Upper lobe of left lung (tissue), 6 donors: ENCODE results near the gene AKT1. TPM values are rescaled to one million over a fixed set of nuclear protein-coding genes. Genes with fewer than 3 reads are reported as not detected.

ENCODE experiments used
- ATAC-seq, 2 donors: fragments of 200-7000 bp; cut with Tn5 transposase; one replicate each; pipeline ENCODE4 v1.9.1; 2022; ENCODE audit warnings: mild to moderate bottlenecking in 2 of 2, moderate library complexity in 2 of 2; ENCODE audit not compliant: low FRiP score in 2 of 2
- DNase-seq, 2 donors: peaks; one replicate each; pipeline ENCODE4 v3.0.0-alpha.2; 2019 to 2020
- H3K27ac ChIP-seq, 4 donors: fragments of 200-600 bp; sonication (generic); one replicate each; pipeline ENCODE4 v1.5.1; 2016 to 2019
- H3K27me3 ChIP-seq, 4 donors: fragments of 200-600 bp; sonication (generic); one replicate each; pipeline ENCODE4 v1.5.1; 2017 to 2019
- H3K36me3 ChIP-seq, 4 donors: fragments of 200-600 bp; sonication (generic); one replicate each; pipeline ENCODE4 v1.5.1; 2016 to 2019
- H3K4me1 ChIP-seq, 4 donors: fragments of 200-600 bp; sonication (generic); one replicate each; pipeline ENCODE4 v1.5.1; 2018 to 2019
- H3K4me3 ChIP-seq, 4 donors: fragments of 200-600 bp; sonication (generic); one replicate each; pipeline ENCODE4 v1.5.1; 2017 to 2019; ENCODE audit warnings: mild to moderate bottlenecking in 2 of 4, moderate library complexity in 1 of 4
- H3K9me3 ChIP-seq, 4 donors: fragments of 200-600 bp; sonication (generic); one replicate each; pipeline ENCODE4 v1.5.1; 2018 to 2019
- CTCF ChIP-seq, 6 experiments: fragments of 450-650 bp in 4 of 6; fragments of 200-600 bp in 2 of 6; sonication (generic) in 2 of 6; IDR thresholded peaks; one replicate each; pipeline ENCODE4 v1.5.1; 2016 to 2019; ENCODE audit warnings: antibody characterized with exemption in 6 of 6
- EP300 ChIP-seq, 4 donors: sonication (generic); formaldehyde crosslinking; IDR thresholded peaks; one replicate each; pipeline ENCODE4 v1.5.1; 2017; ENCODE audit warnings: antibody characterized with exemption in 4 of 4, control low read depth in 2 of 4
- POLR2A ChIP-seq, 4 donors: fragments of 450-650 bp; IDR thresholded peaks; one replicate each; pipeline ENCODE4 v1.5.1; 2016 to 2017; ENCODE audit warnings: antibody characterized with exemption in 4 of 4, mild to moderate bottlenecking in 2 of 4
- POLR2AphosphoS5 ChIP-seq, 2 donors: sonication (generic); formaldehyde crosslinking; IDR thresholded peaks; one replicate each; pipeline ENCODE4 v1.5.1; 2017; ENCODE audit warnings: antibody characterized with exemption in 2 of 2
- WGBS, 2 donors: methylation state at CpG; one replicate each; pipeline ENCODE4 v1.1.5; 2017 to 2018; 5-methylcytosine and 5-hydroxymethylcytosine counted together
- total RNA-seq, 6 donors: library from RNA; depleted of rRNA in 4 of 6; stranded (reverse); fragments of >200 nt in 4 of 6; gene quantifications; one replicate each; pipeline versions ENCODE4 v1.1.0 to v1.2.1, GENCODE V29; 2016 to 2021
- donor health status: DM: no; HTN: no; CAD: no; lungs with moderate emphysema.
- donor health status: DM: no; HTN: yes; CAD: no; lungs with severe emphysema.

Gene AKT1
- total RNA-seq, 6 donors from 2014 or later = 122 to 283 (median 191) TPM

GRCh38 chr14:104778694-104779331 lies 16.7 kb downstream of the AKT1 start:
- DNase-seq (peak in 1 of 2 donors; percentile 54), ATAC-seq (no peak)
- 80 to 93% methylated on average over 2 to 15 of the region's 15 CpGs for WGBS, 2 donors
- H3K27ac ChIP-seq = no peak overlapping the region
- H3K4me1 ChIP-seq = peaks cover 3 to 21% (median 10%) of the 10 kb centered on the region in 4 donors
- no peaks in the 10 kb centered on the region for H3K9me3 ChIP-seq
- H3K4me3 ChIP-seq = no peak overlapping the region
- peaks cover 0 to 76% (median 36%) of the 10 kb centered on the region in 4 donors for H3K36me3 ChIP-seq
- TF ChIP-seq POLR2AphosphoS5 (IDR thresholded peaks at IDR 0.05) (no peak), CTCF (IDR thresholded peaks at IDR 0.05) (no peak), EP300 (IDR thresholded peaks at IDR 0.05) (no peak), POLR2A (IDR thresholded peaks at IDR 0.05) (no peak)
- H3K27me3 ChIP-seq = no peaks in the 10 kb centered on the region

DNA sequence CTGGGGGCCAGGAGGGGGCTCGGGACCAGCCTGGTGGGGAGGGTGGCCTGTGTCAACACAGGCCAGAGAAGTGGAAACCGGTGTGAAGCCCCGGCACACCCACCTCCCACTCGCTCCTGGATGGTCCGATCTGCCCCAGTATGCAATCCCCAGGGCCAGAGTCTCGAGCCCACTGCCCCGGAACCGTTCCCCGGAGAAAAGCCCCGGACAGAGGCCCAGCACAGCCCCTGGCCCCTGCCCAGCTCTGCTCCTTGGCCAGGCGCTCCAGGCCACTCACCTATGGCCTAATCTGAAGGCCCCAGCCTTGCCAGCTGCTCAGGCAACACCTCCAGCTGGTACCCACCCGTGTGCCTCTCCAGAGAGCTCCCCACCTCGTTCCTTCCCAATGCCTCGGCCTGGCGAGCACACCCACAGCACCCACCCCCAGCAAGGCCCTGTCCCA lies 17.7 kb downstream of the AKT1 start:
- 84 to 90% methylated on average over 8 to 15 of the region's 15 CpGs for WGBS, 2 donors
- Histone ChIP-seq H3K4me3 (no peak overlapping the region), H3K4me1 (peaks cover 3 to 17% (median 11%) of the 10 kb centered on the region in 4 donors), H3K36me3 (peaks cover 0 to 84% (median 45%) of the 10 kb centered on the region in 4 donors), H3K9me3 (no peaks in the 10 kb centered on the region), H3K27me3 (no peaks in the 10 kb centered on the region), H3K27ac (no peak overlapping the region)
- no peak for TF ChIP-seq EP300 (IDR thresholded peaks at IDR 0.05)
- ATAC-seq (no peak), DNase-seq (peak in 1 of 2 donors; percentile 47)

- Histone ChIP-seq H3K4me3 (no peak overlapping the region), H3K4me1 (peaks cover 3 to 17% (median 11%) of the 10 kb centered on the region in 4 donors), H3K27me3 (no peaks in the 10 kb centered on the region), H3K27ac (no peak overlapping the region), H3K36me3 (peaks cover 0 to 84% (median 50%) of the 10 kb centered on the region in 4 donors), H3K9me3 (no peaks in the 10 kb centered on the region)
- TF ChIP-seq CTCF (IDR thresholded peaks at IDR 0.05) (no peak), EP300 (IDR thresholded peaks at IDR 0.05) (no peak), POLR2AphosphoS5 (IDR thresholded peaks at IDR 0.05) (no peak), POLR2A (IDR thresholded peaks at IDR 0.05) (no peak)
- ATAC-seq (no peak), DNase-seq (peak in 1 of 2 donors; percentile 65)
- WGBS, 2 donors = 87 to 91% methylated on average over 16 of the region's 16 CpGs
Measured at GRCh38 chr14:104776961-104777807, 18.4 kb downstream of the AKT1 start.

DNA sequence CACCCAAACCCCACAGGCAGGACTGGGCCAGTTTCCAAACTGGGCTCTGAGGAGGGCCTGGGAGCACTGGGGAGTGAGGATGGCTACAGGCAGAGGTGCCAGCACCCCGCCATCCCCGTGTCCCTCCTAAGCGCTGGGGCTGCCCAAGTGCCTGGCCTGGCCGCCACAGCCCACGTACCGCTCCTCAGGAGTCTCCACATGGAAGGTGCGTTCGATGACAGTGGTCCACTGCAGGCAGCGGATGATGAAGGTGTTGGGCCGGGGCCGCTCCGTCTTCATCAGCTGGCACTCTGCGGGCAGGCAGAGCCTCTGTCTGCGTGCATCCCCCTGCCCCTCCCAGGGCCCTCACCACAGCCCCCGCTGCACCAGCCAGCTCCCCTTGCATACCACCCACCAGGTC lies 19.1 kb downstream of the AKT1 start:
- TF ChIP-seq EP300 (IDR thresholded peaks at IDR 0.05) (no peak), POLR2AphosphoS5 (IDR thresholded peaks at IDR 0.05) (no peak), CTCF (IDR thresholded peaks at IDR 0.05) (no peak), POLR2A (IDR thresholded peaks at IDR 0.05) (no peak)
- H3K27me3 ChIP-seq = no peaks in the 10 kb centered on the region
- no peaks in the 10 kb centered on the region for H3K9me3 ChIP-seq
- H3K27ac ChIP-seq = no peak overlapping the region
- H3K4me1 ChIP-seq = peaks cover 3 to 17% (median 11%) of the 10 kb centered on the region in 4 donors
- WGBS, 2 donors = 99% methylated on average over 13 to 15 of the region's 15 CpGs
- no peak for ATAC-seq
- no peak overlapping the region for H3K4me3 ChIP-seq
- H3K36me3 ChIP-seq = peaks cover 0 to 88% (median 56%) of the 10 kb centered on the region in 4 donors
- DNase-seq = peak in 1 of 2 donors; percentile 72

DNA sequence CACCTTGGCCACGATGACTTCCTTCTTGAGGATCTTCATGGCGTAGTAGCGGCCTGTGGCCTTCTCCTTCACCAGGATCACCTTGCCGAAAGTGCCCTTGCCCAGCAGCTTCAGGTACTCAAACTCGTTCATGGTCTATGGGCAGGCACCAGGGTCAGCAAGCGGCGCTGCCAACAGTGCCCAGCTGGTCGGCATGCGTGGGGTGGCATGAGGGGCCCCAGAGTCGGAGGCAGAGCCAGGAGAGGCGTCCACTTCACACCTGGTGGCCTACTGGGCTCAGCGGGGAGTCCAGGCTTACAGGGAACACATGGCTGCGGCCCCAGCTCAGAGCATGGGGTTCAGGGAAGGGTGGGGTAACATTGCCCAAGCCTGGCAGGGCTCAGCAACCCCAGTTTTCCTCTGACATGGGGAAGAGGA lies 20.5 kb downstream of the AKT1 start:
- Histone ChIP-seq H3K27ac (peak overlapping the region in 2 of 4 donors; percentile 36 to 62), H3K9me3 (peaks cover 0 to 5% (median 0%) of the 10 kb centered on the region in 4 donors), H3K27me3 (no peaks in the 10 kb centered on the region), H3K36me3 (peaks cover 0 to 91% (median 64%) of the 10 kb centered on the region in 4 donors), H3K4me1 (peaks cover 3 to 17% (median 11%) of the 10 kb centered on the region in 4 donors), H3K4me3 (no peak overlapping the region)
- DNase-seq (peak in 1 of 2 donors; percentile 75), ATAC-seq (no peak)
- 88 to 93% methylated on average over 7 to 13 of the region's 13 CpGs for WGBS, 2 donors
- TF ChIP-seq EP300 (IDR thresholded peaks at IDR 0.05) (no peak), POLR2AphosphoS5 (IDR thresholded peaks at IDR 0.05) (no peak), CTCF (IDR thresholded peaks at IDR 0.05) (no peak), POLR2A (IDR thresholded peaks at IDR 0.05) (no peak)
